Measurements from ENCODE around the gene IFNAR1.
"Not testable (repeated sequence)": the region's sequence is repeated elsewhere in the genome, so short reads cannot be mapped to it uniquely, and the experiment has no call there.

The IFNAR1 gene

DNA sequence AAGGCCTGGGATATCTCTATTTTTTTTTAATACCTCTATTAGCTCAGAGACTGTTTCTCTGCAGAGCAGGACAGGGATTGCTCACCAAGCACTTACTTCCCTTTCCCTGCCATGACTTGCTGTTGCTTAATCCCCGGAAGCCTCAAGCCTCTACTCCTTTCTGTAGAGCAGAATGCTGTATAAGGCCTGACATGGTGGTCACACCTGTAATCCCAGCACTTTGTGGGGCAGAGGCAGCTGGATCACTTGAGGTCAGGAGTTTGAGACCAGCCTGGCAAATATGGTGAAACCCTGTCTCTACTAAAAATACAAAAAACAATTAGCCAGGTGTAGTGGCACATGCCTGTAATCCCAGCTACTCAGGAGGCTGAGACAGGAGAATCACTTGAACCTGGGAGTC, 55.2 kb downstream of the IFNAR1 start:
- not testable (repeated sequence) for DNase-seq

DNA sequence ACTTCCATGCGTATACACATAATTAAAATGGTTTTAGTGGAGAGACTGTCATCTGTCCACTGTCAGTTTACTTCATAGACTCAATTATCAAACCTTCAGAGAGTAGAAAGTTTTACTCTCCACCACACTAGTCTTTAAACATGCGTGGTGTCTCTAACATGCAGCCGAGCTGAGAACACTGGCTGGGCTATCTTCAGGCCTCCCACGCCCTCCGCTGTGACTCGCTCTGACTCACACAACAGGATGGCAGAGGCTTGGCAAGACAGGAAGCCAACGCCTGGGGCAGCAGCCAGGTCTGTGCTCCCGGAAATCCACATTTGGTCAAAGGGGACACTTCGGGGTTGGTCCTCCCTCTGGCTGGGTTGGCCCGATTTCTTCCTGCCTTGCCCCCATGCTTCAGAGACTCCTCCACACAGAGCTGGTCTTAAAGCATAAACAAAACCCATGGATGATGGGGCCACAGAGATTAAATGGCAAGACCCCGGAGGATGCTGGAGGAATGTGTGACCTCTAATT, 55.8 kb downstream of the IFNAR1 start:
- DNase-seq = no peak

DNA sequence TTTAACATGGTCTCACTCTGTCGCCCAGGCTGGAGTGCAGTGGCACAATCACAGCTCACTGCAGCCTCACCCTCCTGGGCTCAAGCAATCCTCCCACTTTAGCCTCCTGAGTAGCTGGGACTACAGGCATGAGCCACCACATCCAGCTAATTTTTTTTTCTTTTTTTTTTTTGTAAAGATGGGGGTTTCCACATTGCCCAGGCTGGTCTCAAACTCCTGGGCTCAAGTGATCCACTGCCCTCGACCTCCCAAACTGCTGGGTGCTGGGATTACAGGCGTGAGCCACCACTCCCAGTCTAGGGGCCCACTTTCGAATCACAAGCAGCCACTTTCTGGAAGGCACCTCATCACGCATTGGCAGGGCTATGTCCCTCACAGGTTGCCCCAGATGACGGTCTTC, 56.6 kb downstream of the IFNAR1 start:
- DNase-seq = not testable (repeated sequence)

DNA sequence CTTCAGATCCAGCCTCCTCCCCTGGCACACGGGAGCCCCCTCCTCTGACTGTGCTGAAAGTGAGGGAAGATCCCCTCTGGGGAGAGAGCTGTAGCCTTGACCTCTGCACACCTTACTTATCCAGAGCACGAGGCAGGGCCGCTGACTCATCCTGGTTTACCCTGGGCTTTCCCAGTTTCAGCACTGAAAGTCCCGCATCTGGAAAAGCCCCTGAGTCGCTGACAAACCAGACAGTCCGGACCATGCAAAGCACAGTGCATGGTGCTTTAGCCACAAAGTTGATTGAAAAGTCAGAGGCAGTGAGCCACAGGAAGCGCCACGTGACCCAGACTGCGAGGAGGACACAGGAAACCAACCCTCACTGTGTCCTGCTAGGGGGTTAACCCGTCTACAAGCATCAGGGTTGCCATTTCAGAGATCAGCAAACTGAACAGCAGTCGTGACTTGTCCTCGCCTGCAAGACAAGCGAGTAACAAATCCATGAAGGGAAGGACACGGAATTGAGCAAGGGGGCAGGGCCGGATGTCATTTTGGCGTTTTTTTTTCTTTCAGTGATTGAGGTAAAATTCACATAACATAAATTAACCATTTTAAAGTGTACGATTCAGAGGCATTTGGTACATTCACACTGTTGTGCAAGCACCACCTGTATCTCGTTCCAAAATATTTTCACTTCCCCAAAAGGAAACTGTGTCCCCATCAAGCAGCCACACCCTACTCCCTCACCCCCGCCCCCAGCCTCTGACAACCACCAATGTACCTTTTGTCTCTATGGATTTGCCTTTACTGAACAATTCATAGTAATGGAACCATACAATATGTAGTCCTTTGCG, 58.5 kb downstream of the IFNAR1 start:
- no peak for DNase-seq

DNA sequence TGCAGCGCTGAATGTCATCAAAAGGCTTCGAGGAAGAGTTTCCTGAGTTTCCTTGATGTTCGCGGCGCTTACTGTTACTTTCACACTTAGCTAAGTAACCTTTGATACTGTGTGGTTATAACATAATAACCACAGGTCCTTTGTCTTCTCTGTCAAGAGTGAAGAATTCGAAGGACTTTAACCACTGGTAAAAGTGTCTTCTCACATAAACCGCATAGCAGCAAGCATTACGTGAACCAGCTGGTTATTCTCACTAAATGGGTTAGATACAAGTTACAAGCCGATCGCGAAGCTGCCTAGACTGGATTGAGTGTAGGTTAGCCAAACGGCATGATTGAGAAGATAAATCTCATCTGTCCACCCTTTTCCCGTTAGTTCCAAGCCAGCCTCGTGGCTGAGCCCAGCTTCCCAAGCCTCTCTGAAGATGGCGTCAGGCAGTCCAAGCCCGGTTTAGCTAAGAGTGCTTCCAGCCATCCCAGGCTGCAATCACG, 60.1 kb downstream of the IFNAR1 start:
- no peak for DNase-seq

DNA sequence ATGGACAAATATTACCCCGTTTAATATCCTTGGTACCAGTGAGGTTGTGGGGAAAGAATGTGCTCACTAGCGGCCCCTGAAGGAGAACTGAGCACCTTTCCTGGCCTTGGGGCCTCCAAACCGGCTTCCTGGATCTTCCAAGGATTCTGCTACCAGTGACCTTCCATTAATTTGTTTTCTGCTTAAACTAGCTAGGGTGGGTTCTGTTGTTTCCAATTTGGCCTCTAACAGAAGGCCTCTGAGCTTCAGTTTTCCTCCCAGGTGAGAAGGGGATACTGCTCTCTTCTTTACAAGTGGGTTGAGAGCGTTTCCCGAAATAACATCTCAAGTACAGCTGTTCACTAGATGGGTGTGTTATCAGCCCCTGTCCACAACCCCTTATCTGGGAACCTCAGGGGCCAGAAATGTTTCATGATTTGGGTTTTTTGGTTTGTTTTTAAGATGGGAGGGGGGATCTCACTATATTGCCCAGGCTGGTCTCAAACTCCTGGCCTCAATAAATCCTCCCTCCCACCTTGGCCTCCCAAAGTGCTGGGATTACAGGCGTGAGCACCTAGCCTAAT, 61.5 kb downstream of the IFNAR1 start:
- no peak for DNase-seq

DNA sequence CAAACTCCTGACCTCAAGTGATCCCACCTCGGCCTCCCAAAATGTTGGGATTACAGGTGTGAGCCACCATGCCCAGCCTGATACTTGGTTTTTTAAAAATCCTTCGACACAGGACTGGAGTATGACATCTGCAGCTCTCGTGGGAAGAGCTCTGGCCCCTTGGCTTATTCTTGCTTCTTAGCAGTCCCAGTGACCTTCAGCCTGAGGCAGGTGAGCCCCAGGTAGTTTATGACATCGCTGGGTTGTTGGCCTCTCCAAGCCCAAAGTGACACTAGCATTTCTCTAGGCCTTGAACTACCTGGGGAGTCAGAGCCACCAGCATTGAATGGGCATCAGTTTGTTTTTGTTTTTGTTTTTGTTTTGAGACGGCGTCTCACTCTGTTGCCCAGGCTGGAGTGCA, 62.5 kb downstream of the IFNAR1 start:
- no peak for DNase-seq

DNA sequence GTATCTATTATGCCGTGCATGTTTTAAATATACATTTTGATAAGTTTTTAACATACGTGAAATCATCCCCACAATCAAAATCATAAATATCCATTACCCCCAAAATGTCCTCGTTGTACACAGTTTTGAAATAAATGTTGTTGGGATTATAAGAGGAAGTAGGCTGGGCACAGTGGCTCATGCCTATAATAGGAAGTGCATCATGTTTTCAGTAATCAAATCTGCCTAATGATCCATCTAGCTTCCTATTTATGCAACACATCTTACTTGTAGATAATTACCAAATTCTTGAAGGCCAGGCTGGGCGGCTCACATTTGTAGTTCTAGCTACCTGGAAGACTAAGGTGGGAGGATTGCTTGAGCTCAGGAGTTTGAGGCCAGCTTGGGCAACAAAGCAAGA, 63.4 kb downstream of the IFNAR1 start:
- no peak for DNase-seq

DNA sequence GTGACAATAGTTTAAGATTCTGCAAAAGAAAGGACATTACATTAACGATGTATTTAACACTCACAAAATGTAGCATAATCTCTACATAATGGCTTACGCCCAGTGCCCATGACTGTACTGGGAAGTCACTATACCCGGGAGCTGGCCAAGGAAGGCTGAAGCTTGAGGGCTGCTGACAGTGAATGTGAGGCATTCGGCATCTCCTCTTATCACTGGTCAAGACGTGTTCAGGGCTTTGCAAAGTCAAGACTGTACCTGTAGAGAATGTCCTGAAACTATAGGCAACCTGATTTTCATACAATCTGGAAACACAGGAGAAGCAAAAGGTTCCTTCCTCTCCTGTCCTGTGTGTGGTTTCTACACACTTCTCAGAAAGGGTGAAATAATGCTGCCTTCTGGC, 65.7 kb downstream of the IFNAR1 start:
- DNase-seq = no peak

DNA sequence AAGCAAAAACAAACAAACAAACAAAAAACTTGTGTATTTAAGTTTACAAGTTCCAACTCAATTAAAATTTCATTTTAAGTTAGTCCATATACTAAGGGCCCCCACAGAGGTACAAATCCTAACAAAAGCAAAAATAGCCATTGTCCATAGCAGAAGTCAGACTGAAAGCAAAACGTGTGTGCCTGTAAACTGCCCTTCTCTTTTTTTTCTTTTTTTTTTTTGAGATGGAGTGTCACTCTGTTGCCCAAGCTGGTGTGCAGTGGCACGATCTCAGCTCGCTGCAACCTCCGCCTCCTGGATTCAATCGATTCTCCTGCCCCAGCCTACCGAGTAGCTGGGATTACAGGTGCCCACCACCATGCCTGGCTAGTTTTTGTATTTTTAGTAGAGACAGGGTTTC, 66.9 kb downstream of the IFNAR1 start:
- DNase-seq = no peak

DNA sequence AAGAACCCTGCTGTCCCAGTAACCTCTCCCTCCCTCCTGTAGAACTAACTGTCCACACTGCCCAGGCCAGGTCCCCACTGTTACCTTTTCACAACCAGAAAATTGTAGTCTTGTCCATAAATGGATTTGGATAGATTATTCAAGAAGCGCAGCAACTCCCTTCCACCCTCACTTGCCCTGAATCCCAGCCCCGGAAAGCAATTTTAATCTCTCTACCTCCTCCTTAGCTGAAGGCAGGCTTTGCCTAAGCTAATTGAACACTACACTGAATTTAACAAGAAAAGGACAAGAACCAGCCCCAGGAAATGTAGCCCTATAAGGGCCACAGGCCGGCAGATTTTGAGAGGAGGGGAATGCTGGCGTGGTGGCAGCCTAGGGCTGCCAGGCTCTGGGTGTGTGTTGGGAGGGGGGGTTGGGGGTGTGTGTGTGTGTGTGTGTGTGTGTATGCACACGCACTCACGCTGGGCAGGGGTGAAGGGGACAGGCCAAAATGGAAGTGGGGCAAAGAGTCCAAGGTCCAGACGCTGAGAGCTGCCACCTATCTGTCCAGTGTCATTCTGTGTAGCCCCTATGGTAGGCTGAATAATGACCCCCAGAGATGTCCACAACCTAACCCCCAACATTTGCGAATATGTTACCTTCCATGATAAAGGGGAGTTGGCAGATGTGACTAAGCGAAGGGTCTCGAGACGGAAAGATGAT, 67.7 kb downstream of the IFNAR1 start:
- DNase-seq = no peak

DNA sequence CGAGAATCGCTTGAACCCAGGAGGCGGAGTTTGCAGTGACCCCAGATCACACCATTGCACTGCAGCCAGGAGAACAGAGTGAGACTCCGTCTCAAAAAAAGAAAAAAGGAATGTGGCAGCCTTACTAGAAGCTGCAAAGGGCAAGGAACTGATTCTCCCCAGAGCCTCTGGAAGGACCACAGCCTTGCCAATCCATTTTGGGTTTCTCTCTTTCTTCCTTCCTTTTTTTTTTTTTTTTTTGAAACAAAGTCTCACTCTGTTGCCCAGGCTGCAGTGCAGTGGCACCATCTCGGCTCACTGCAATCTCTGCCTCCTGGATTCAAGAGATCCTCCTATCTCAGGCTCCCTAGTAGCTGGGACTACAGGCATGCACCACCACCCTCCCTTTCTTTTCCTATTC, 68.6 kb downstream of the IFNAR1 start:
- DNase-seq = no peak

DNA sequence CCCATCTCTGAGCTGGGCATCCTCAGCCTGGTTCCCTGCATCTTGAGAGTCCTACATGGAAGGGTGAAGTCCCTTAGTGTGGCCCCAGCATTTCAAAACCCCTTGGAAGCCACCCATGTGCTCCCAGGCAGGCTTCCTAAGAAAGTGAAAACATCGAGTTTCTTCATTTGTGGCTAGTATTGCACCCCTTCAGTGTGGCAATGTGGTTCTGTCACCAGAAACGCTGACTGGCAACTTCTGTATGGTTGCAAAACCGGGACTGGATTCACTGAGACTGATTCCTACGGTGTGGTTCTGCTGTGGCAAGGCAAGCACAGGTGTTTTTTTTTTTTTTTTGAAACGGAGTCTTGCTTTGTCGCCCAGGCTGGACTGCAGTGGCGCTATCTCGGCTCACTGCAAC, 69.5 kb downstream of the IFNAR1 start:
- DNase-seq = no peak

DNA sequence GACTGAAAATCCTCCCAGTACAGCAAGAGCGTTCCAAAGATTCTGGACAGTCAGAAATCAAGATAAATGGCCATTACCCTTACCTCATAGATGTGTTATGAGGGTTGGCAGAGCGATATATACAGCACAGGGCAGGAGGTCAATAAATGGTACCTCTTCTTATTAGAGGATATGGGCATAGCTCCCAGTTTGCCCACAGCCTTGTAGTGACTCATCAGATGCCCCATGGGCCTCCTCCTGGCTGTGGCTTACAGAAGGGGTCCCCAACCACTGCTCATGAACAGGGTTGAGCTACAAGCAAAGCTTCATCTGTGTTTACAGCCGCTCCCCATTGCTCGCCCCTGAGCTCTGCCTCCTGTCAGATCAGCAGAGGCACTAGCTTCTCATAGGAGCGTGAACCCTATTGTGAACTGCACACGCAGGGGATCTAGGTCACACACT, 71.1 kb downstream of the IFNAR1 start:
- no peak for DNase-seq

DNA sequence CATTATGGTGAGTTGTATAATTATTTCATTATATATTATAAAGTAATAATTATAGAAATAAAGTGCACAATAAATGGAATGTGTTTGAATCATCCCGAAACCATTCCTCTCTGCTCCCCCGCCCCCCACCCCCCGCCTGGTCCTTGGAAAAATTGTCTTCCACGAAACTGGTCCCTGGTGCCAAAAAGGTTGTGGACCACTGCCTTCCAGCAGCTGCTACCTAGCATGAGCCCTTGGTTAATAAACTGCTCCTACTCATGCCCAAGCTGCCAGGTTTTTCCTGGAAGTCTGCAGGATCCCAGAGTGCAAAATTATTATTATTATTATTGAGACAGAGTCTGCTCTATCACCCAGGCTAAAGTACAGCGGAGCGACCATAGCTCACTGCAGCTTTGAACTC, 71.7 kb downstream of the IFNAR1 start:
- no peak for DNase-seq

DNA sequence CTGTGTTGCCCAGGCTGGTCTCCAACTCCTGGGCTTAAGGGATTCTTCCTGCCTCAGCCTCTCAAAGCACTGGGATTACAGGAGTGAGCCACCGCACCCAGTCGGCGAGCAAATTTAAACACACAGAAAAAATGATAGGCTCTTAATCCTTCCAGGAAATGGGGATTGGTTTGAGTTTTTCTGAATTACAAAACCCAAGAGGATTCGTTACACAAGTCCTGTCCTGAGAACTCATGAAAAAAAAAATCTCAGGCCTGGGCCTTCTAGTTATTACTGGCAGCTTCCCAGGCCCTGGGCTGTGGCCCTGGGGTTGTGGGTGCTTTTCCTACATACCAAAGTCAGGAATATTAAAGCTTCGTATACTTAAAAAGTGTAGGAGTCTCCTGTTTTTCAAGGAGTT, 72.2 kb downstream of the IFNAR1 start:
- DNase-seq = no peak

DNA sequence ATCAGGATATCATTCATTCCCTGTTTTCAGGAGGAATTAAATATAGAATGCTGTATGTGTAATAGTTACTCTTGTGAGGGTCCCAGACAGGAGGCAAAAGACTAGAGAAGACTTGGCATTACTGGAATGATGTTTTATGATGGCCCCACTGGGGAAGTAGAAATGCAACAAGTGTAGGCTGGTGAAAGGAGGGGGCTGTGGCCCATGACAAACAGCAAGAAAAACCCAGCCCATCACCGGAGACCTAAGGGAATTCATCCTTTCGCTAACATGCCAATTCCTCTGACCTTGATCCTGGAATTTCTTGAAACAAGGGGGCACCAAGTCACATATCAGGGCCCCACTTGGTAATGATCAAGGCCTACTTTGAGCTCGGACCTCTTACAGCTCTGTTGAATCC, 72.9 kb downstream of the IFNAR1 start:
- no peak for DNase-seq

DNA sequence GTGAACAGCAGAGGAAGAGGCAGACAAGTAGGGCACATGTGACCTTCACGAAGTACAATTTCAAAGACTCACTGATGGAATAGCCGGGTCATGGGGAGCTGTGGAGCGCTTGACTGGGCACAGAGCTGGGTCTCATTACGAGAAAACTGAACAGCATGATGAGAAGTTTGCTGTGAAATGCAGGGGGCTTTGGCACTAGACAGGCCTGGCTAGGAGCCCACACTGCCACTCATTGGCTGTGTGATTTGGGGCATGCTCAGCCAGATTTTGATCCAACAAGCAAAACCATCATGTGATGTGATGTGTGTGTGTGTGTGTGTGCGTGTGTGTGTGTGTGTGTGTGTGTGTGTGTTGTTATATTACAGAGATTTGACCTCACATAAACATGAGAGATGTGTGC, 73.6 kb downstream of the IFNAR1 start:
- DNase-seq = no peak

DNA sequence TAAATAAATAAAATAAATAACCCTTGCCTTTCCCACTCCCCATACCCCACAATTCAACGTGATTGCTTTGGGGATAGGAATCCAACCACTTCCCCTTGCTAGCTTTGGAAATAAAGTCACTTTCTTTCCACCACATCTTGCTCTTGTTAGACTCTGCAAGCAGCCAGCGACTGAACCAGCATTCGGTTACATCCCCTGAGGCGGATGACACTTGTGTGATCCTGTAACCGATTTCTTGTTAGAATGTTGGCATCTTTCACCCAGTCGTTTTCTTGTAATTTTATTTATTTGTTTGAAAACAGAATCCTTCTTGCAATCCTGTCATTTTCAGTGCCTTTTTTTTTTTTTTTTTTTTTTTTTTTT, 76.8 kb downstream of the IFNAR1 start:
- DNase-seq = no peak

DNA sequence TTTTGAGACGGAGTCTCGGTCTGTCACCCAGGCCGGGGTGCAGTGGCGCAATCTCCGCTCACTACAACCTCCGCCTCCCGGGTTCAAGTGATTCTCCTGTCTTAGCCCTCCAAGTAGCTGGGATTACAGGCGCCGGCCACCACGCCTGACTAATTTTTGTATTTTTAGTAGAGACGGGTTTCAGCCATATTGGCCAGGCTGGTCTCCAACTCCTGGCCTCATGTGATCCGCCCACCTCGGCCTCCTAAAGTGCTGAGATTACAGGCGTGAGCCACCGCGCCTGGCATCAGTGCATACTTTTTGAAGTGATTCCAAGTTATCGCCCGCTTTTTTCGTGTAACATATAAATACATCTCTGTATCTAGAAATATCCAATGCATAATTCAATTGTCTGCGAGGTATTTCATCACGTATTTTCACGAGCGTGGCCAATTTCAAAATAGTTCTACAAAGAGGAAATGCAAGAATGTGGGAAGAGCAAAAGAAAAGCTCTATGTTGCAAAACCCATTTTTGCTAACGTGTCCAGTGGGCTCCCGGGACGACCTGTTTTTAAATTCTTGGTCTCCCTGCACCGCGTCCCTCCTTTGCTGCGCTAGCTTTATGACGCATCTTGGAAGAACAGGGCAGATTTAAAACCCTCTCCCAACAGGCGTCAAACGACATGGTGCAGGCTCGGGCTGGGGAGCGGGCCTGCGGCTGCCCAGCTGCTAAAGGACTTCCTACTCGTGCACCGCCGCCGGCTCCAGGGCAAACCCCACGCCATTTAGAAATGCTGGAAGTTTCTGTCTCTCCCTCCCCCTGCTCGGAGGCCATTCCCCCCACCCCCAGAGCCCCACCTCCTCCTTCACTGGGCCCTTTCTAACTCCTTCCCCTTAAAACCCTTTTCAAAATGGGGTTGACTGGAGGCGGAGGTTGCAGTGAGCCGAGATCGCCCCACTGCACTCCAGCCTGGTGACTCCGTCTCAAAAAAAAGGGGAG, 77.5 kb downstream of the IFNAR1 start:
- no peak for DNase-seq

DNA sequence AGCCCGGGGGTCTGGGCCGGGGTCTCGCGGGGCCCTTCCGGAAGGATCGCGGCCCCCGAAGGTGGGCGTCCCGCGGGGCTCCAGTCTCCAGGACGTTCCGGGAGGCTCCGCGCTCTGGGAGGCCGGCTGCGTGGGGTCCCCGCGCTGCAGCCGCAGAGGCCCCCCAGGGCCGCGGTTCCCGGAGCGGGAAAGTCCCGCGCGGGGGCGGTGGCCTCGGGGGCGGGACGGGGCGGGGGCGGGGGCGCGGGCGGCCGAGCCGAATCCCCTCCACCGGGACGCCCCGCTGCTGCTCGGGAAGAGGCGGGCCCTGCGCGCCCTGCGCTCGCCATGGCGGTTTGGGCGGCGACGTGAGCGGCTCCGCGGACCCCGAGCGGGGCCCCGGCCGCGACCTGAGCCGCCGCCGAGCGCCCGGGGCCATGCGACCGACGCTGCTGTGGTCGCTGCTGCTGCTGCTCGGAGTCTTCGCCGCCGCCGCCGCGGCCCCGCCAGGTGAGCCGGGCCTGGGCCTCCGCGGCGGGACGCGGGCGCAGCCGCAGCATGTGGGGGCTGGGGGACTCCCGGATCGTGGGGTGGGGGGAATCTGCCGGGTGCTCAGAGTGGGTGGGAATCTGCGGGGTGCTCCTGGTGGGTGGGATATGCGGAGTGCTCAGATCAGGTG, 78.5 kb downstream of the IFNAR1 start, which contains the start of gene IFNGR2:
IFNGR2 (plus strand) TSS at position 286 of the 658 bp plus-strand sequence; CDS start at position 417, 131 bp downstream.
- no peak for DNase-seq

All from NCI-H1092 (cell line).